Neural cell (in vitro differentiated cells): Measurements from ENCODE around the gene STX5. TPM values are rescaled to one million over a fixed set of nuclear protein-coding genes. Genes with fewer than 3 reads are reported as not detected.

ENCODE experiments used
- H2AFZ ChIP-seq: fragments of 200-600, 300-800 bp; sonication (generic), shearing (Covaris generic); 2 replicates; pipeline ENCODE4 v1.6.0; 2014; ENCODE audit warnings: low read depth, mild to moderate bottlenecking, antibody characterized with exemption, low read length, moderate library complexity
- H3F3A ChIP-seq: fragments of 200-600 bp; shearing (Covaris generic); 2 replicates; pipeline ENCODE4 v1.6.1; 2016; ENCODE audit warnings: mild to moderate bottlenecking, moderate library complexity, mixed read lengths, antibody characterized with exemption, low read length; ENCODE audit not compliant: insufficient read depth, poor library complexity, severe bottlenecking
- H3K27ac ChIP-seq: fragments of 200-600, 300-800 bp; sonication (generic), shearing (Covaris generic); 2 replicates; pipeline ENCODE4 v1.5.1; 2014; ENCODE audit warnings: mild to moderate bottlenecking, low read length, moderate library complexity
- H3K27me3 ChIP-seq: fragments of 300-800, 200-600 bp; sonication (generic), shearing (Covaris generic); 2 replicates; pipeline ENCODE4 v1.6.0; 2014; ENCODE audit warnings: mild to moderate bottlenecking, low read depth, low read length, moderate library complexity; ENCODE audit not compliant: insufficient read depth
- H3K36me3 ChIP-seq: fragments of 300-800, 200-600 bp; sonication (generic), shearing (Covaris generic); 2 replicates; pipeline ENCODE4 v1.5.1; 2014; ENCODE audit warnings: mild to moderate bottlenecking, antibody characterized with exemption, low read length, moderate library complexity; ENCODE audit not compliant: insufficient read depth
- H3K4me2 ChIP-seq: fragments of 300-800, 200-600 bp; sonication (generic), shearing (Covaris generic); 2 replicates; pipeline ENCODE4 v1.6.0; 2014; ENCODE audit warnings: mild to moderate bottlenecking, low read length
- H3K4me3 ChIP-seq: fragments of 300-800, 200-600 bp; sonication (generic), shearing (Covaris generic); 2 replicates; pipeline ENCODE4 v1.5.1; 2014; ENCODE audit warnings: mild to moderate bottlenecking, low read length, moderate library complexity
- H3K79me2 ChIP-seq: fragments of 200-600 bp; shearing (Covaris generic); replicated peaks from 2 replicates; pipeline ENCODE4 v1.6.0; 2014; ENCODE audit warnings: mild to moderate bottlenecking, low read length, moderate library complexity; ENCODE audit not compliant: insufficient read depth
- H3K9ac ChIP-seq: fragments of 300-800, 200-600 bp; sonication (generic), shearing (Covaris generic); 2 replicates; pipeline ENCODE4 v1.6.1; 2016; ENCODE audit warnings: mild to moderate bottlenecking, low read length, mixed read lengths
- H3K9me2 ChIP-seq: fragments of 200-600 bp; shearing (Covaris generic); 2 replicates; pipeline ENCODE4 v1.6.1; 2016; ENCODE audit warnings: mild to moderate bottlenecking, low read length, mixed read lengths; ENCODE audit not compliant: insufficient read depth
- H3K9me3 ChIP-seq: fragments of 200-600, 300-800 bp; sonication (generic), shearing (Covaris generic); 2 replicates; pipeline ENCODE4 v1.6.1; 2016; ENCODE audit warnings: mild to moderate bottlenecking, mixed run types, low read length, moderate library complexity, mixed read lengths
- H4K20me1 ChIP-seq: fragments of 200-600 bp; shearing (Covaris generic); 2 replicates; pipeline ENCODE4 v1.6.1; 2016; ENCODE audit warnings: mild to moderate bottlenecking, mixed run types; ENCODE audit not compliant: insufficient read depth
- CTCF ChIP-seq: fragments of 450-650 bp; IDR thresholded peaks from 2 replicates; pipeline ENCODE4 v1.5.1; 2014; ENCODE audit warnings: antibody characterized with exemption, mild to moderate bottlenecking, moderate library complexity; ENCODE audit not compliant: poor library complexity, severe bottlenecking
- EP300 ChIP-seq: fragments of 450-650 bp; conservative IDR thresholded peaks from 2 replicates; pipeline ENCODE4 v1.6.1; 2014; ENCODE audit warnings: antibody characterized with exemption, mild to moderate bottlenecking, moderate library complexity; ENCODE audit not compliant: poor library complexity, severe bottlenecking
- EZH2 ChIP-seq: fragments of 200-600, 300-800 bp; shearing (Covaris generic), sonication (generic); IDR thresholded peaks from 2 replicates; pipeline ENCODE4 v1.6.1; 2014; ENCODE audit warnings: antibody characterized with exemption, low read length, borderline replicate concordance, mild to moderate bottlenecking; ENCODE audit not compliant: insufficient read depth, poor library complexity, severe bottlenecking
- MXI1 ChIP-seq: fragments of 450-650 bp; conservative IDR thresholded peaks from 2 replicates; pipeline ENCODE4 v1.6.1; 2014; ENCODE audit warnings: antibody characterized with exemption, mild to moderate bottlenecking; ENCODE audit not compliant: poor library complexity, severe bottlenecking
- POLR2AphosphoS5 ChIP-seq: IDR thresholded peaks from 2 replicates; pipeline ENCODE4 v1.6.1; 2012
- RAD21 ChIP-seq: fragments of 450-650 bp; conservative IDR thresholded peaks from 2 replicates; pipeline ENCODE4 v1.6.1; 2014; ENCODE audit warnings: antibody characterized with exemption, mild to moderate bottlenecking, moderate library complexity
- REST ChIP-seq: IDR thresholded peaks from 2 replicates; pipeline ENCODE4 v1.6.1; 2012; ENCODE audit warnings: borderline replicate concordance
- SMC3 ChIP-seq: fragments of 450-650 bp; conservative IDR thresholded peaks from 2 replicates; pipeline ENCODE4 v1.6.1; 2014; ENCODE audit warnings: antibody characterized with exemption, mild to moderate bottlenecking, moderate library complexity; ENCODE audit not compliant: poor library complexity
- TAF1 ChIP-seq: IDR thresholded peaks from 2 replicates; pipeline ENCODE4 v1.6.1; 2012; ENCODE audit warnings: low read depth
- polyA plus RNA-seq: library from polyadenylated mRNA; depleted of rRNA; stranded (reverse); fragments of >200 nt; gene quantifications from 2 replicates; pipeline ENCODE4 v1.2.3, GENCODE V29; 2014

The STX5 gene
- polyA plus RNA-seq, 1 donor from 2014 or later: 28.5 TPM

- H3K27me3 ChIP-seq: no peaks in the 10 kb centered on the region
- H3K9ac ChIP-seq: peak within 1 kb of the TSS; percentile 87
- H3K79me2 ChIP-seq: peaks cover 10% of the 10 kb centered on the region
- no peaks in the 10 kb centered on the region for H3K9me2 ChIP-seq
- no peaks in the 10 kb centered on the region for H4K20me1 ChIP-seq
- peak within 1 kb of the TSS; percentile 90 for H3K4me3 ChIP-seq
- peak within 1 kb of the TSS; percentile 56 for H3K4me2 ChIP-seq
- H3K27ac ChIP-seq: peak within 1 kb of the TSS; percentile 88
- peaks cover 2% of the 10 kb centered on the region for H3F3A ChIP-seq
- H3K9me3 ChIP-seq: no peaks in the 10 kb centered on the region
- TF ChIP-seq SMC3: peak; percentile 52
- TF ChIP-seq CTCF: peak; percentile 59
- TF ChIP-seq POLR2AphosphoS5: peak; percentile 97
- TF ChIP-seq TAF1: peak; percentile 66
- peak; percentile 69 for TF ChIP-seq REST
- no peak for TF ChIP-seq EZH2
- peak; percentile 87 for TF ChIP-seq MXI1
- TF ChIP-seq RAD21: peak; percentile 41
- peak; percentile 56 for TF ChIP-seq EP300
- H3K36me3 ChIP-seq: no peaks in the 10 kb centered on the region
- peak within 1 kb of the TSS; percentile 63 for H2AFZ ChIP-seq
These were observed 44.7 kb downstream of the STX5 start, which contains the start of gene TMEM179B for GRCh38 chr11:62787005-62787759. TMEM179B (plus strand) TSS chr11:62787402; CDS start chr11:62787432, 30 bp downstream.

GRCh38 chr11:62786318-62787004 is 45.4 kb downstream of the STX5 start:
- Histone ChIP-seq H3K9me2 (no peaks in the 10 kb centered on the region), H4K20me1 (no peaks in the 10 kb centered on the region), H3K36me3 (no peaks in the 10 kb centered on the region), H3K27me3 (no peaks in the 10 kb centered on the region), H3K4me3 (peak overlapping the region; percentile 90), H3K9ac (peak overlapping the region; percentile 87), H3F3A (no peaks in the 10 kb centered on the region), H3K27ac (peak overlapping the region; percentile 88), H2AFZ (no peak overlapping the region), H3K4me2 (peak overlapping the region; percentile 40), H3K79me2 (peaks cover 10% of the 10 kb centered on the region), H3K9me3 (no peaks in the 10 kb centered on the region)
- TF ChIP-seq EZH2 (no peak), CTCF (peak; percentile 93), POLR2AphosphoS5 (peak; percentile 61), MXI1 (no peak), EP300 (no peak), REST (peak; percentile 31), SMC3 (peak; percentile 86), RAD21 (peak; percentile 63), TAF1 (peak; percentile 20)
